ENCODE measurements around the gene BMS1. TPM values are rescaled to one million over a fixed set of nuclear protein-coding genes. Genes with fewer than 3 reads are reported as not detected.

The BMS1 gene
- total RNA-seq = 13.0 and 18.1 TPM in 2 replicates

DNA sequence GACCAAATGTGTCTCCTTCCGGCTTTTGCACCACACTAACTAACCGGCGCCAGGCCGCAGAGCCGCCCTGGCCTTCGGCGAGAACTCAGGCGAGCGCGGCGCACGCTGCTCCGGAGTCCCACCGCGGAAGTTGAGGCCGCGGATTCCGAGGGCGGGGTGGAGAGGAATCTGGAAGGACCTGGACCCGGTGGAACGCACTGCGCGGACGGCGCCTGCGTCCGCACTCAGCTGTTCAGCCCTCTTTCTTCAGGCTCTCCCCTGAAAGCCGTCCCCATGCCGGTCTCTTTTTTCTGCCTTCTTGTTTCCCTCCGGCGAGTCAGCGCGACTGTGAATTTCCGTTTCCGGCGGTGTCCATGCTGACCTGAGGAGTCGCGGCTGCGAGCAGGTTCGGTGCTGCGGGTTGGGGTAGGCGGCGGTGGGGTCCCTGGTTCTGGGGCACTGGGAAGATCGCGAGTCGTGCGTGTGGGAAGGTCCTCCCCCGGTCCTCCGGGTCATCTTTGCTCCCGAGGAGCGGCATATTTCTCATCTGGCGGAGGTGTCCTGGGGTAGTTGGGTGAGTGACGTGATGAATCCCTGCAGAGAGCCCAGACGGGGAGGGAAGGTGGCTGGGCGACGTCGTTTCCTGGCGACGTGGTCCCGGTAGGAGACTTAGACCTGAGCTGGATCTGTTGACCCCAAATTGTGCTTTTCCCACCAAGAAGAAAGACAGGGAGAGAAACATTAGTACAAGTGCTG lies at the start of gene BMS1:
TSS of gene BMS1 (plus strand) at position 350 of the 735 bp plus-strand sequence. CDS start 1,600 bp downstream, outside the sequence.

Other genes with a start within 250 kb of the BMS1 start
- 18.1 and 36.7 TPM in 2 replicates for gene ZNF33B, start 144.2 kb upstream of the BMS1 start, total RNA-seq